ENCODE data around the gene TIA1. TPM values are rescaled to one million over a fixed set of nuclear protein-coding genes. Genes with fewer than 3 reads are reported as not detected.

The TIA1 gene
- total RNA-seq, 2 experiments from 2014 or later: 121 to 129 TPM

DNA sequence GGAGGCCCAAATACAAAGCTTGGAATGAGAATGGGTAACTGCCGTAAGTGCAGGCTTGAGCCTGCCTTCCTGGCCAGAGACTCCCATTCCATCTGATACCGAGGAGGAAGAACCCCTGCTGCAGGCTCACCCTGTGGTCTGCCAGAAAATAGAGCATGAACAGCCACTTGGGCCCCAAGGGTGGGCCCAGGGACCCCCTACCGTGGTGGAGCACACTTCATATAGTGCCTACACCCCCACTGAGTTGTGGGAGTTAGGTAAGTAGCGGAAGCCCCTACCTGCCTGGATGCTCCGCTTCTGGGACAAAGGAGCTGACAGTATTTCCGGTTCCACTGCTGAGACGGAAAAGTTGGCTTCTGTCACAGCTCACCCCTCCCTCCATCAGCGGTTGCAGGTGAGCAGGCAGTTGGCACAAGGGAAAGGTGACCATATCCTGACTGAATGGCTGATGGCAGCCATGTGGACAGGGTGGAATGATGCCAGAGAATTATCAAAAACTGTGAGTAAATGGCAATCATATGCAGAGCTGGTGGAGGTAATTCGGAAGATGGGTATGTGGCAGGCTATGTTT is 46.1 kb downstream of the TIA1 start:
- Histone ChIP-seq H3K4me1 (ENCODE audit: insufficient read depth, low read length, poor library complexity, severe bottlenecking) (no peaks in the 10 kb centered on the region), H4K20me1 (ENCODE audit: insufficient read depth, low read length) (no peaks in the 10 kb centered on the region), H3K79me2 (ENCODE audit: insufficient read depth, low read depth, low read length) (no peaks in the 10 kb centered on the region), H3K9me2 (ENCODE audit: insufficient read depth, low read length) (no peaks in the 10 kb centered on the region), H3K36me3 (ENCODE audit: insufficient read depth, low read length) (no peaks in the 10 kb centered on the region), H3K4me3 (ENCODE audit: low read depth, low read length, poor library complexity, severe bottlenecking) (no peak overlapping the region), H3K4me2 (ENCODE audit: low read length) (no peak overlapping the region), H2AFZ (ENCODE audit: low read length) (no peak overlapping the region), H3K27ac (ENCODE audit: low read depth, low read length, poor library complexity, severe bottlenecking) (no peak overlapping the region), H3K9me3 (ENCODE audit: low read length) (no peaks in the 10 kb centered on the region)
- BruUV-seq (replicated peaks): no TSS peak
- intact Hi-C loops (cut with micrococcal nuclease; ENCODE audit: unreplicated experiment): no loop called here
- DNase-seq (ENCODE audit: low spot score): no peak
- POLR2A ChIA-PET: interaction anchor here (0.5 to 0.9 kb wide), 3 partner anchors 11 to 358 kb away, joined by 3 read pairs; partner anchors contain the start of gene PCYOX1
- TF ChIP-seq EZH2phosphoT487 (IDR thresholded peaks at IDR 0.05; ENCODE audit: borderline replicate concordance, low read depth, low read length): no peak
- TF ChIP-seq, protein P1, sequence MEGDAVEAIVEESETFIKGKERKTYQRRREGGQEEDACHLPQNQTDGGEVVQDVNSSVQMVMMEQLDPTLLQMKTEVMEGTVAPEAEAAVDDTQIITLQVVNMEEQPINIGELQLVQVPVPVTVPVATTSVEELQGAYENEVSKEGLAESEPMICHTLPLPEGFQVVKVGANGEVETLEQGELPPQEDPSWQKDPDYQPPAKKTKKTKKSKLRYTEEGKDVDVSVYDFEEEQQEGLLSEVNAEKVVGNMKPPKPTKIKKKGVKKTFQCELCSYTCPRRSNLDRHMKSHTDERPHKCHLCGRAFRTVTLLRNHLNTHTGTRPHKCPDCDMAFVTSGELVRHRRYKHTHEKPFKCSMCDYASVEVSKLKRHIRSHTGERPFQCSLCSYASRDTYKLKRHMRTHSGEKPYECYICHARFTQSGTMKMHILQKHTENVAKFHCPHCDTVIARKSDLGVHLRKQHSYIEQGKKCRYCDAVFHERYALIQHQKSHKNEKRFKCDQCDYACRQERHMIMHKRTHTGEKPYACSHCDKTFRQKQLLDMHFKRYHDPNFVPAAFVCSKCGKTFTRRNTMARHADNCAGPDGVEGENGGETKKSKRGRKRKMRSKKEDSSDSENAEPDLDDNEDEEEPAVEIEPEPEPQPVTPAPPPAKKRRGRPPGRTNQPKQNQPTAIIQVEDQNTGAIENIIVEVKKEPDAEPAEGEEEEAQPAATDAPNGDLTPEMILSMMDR (conservative IDR thresholded peaks at IDR 0.05; ENCODE audit: low read length): no peak
- CTCF ChIA-PET (ENCODE audit: unreplicated experiment): no interaction called here

- TF ChIP-seq, protein P1 (conservative IDR thresholded peaks at IDR 0.05; ENCODE audit: low read length): no peak
- Histone ChIP-seq H3K79me2 (ENCODE audit: insufficient read depth, low read depth, low read length) (no peaks in the 10 kb centered on the region), H3K27ac (ENCODE audit: low read depth, low read length, poor library complexity, severe bottlenecking) (no peak overlapping the region), H3K4me3 (ENCODE audit: low read depth, low read length, poor library complexity, severe bottlenecking) (no peak overlapping the region), H3K36me3 (ENCODE audit: insufficient read depth, low read length) (no peaks in the 10 kb centered on the region), H3K9me2 (ENCODE audit: insufficient read depth, low read length) (no peaks in the 10 kb centered on the region), H3K4me2 (ENCODE audit: low read length) (no peak overlapping the region), H2AFZ (ENCODE audit: low read length) (no peak overlapping the region), H3K4me1 (ENCODE audit: insufficient read depth, low read length, poor library complexity, severe bottlenecking) (no peaks in the 10 kb centered on the region), H3K9me3 (ENCODE audit: low read length) (no peaks in the 10 kb centered on the region), H4K20me1 (ENCODE audit: insufficient read depth, low read length) (no peaks in the 10 kb centered on the region)
- no peak for DNase-seq (ENCODE audit: low spot score)
- ChIA-PET POLR2A (interaction anchor here (0.5 to 0.9 kb wide), 2 partner anchors 11 to 56 kb away, joined by 3 read pairs; partner anchors contain the start of gene PCYOX1), CTCF (ENCODE audit: unreplicated experiment) (no interaction called here)
- intact Hi-C loops (cut with micrococcal nuclease; ENCODE audit: unreplicated experiment): no loop called here
- BruUV-seq (replicated peaks): no TSS peak
These were observed 46.6 kb downstream of the TIA1 start for GRCh38 chr2:70201831-70202230.

DNA sequence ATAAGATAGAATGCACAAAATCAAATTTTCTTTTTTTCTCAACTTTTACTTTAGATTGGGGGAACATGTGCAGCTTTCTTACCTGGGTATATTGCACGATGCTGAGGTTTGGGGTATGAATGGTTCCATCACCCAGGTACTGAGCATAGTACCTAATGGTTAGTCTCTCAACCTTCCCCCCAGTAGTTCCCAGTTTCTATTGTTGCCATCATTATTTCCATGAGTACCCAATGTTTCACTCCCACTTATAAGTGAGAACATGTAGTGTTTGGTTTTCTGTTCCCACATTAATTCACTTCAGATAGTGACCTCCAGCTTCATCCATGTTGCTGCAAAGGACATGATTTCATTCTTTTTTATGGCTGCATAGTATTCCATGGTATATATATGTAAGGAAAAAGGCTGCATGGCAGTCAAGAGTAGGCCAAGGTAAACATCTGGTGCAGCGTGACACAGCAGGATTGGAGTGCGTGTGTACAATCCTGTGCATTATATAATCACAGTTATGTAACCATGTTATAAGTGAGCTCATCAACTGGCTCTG is 47.1 kb downstream of the TIA1 start:
- Histone ChIP-seq H3K4me3 (ENCODE audit: low read depth, low read length, poor library complexity, severe bottlenecking) (no peak overlapping the region), H3K79me2 (ENCODE audit: insufficient read depth, low read depth, low read length) (no peaks in the 10 kb centered on the region), H3K27ac (ENCODE audit: low read depth, low read length, poor library complexity, severe bottlenecking) (no peak overlapping the region), H3K9me3 (ENCODE audit: low read length) (no peaks in the 10 kb centered on the region), H3K36me3 (ENCODE audit: insufficient read depth, low read length) (no peaks in the 10 kb centered on the region), H4K20me1 (ENCODE audit: insufficient read depth, low read length) (no peaks in the 10 kb centered on the region), H3K4me2 (ENCODE audit: low read length) (no peak overlapping the region), H3K4me1 (ENCODE audit: insufficient read depth, low read length, poor library complexity, severe bottlenecking) (no peaks in the 10 kb centered on the region), H2AFZ (ENCODE audit: low read length) (no peak overlapping the region), H3K9me2 (ENCODE audit: insufficient read depth, low read length) (no peaks in the 10 kb centered on the region)
- POLR2A ChIA-PET: interaction anchor here (0.5 to 1.7 kb wide), 4 partner anchors 10 to 486 kb away, joined by 3 to 6 read pairs (median 4); partner anchors contain the start of gene C2orf42
- CTCF ChIA-PET (ENCODE audit: unreplicated experiment): no interaction called here
- intact Hi-C loops (cut with micrococcal nuclease; ENCODE audit: unreplicated experiment): no loop called here
- no TSS peak for BruUV-seq (replicated peaks)
- no peak for TF ChIP-seq EZH2phosphoT487 (IDR thresholded peaks at IDR 0.05; ENCODE audit: borderline replicate concordance, low read depth, low read length)
- TF ChIP-seq, protein P1 (conservative IDR thresholded peaks at IDR 0.05; ENCODE audit: low read length): no peak
- DNase-seq (ENCODE audit: low spot score): no peak
